Uterus (tissue), 2 donors: ENCODE measurements around the gene CHMP6.

Experiments used
- POLR2A ChIP-seq, 2 donors: fragments of 450-650 bp; IDR thresholded peaks; one replicate each; pipeline ENCODE4 v1.6.1; 2016; ENCODE audit warnings: antibody characterized with exemption in 2 of 2, mild to moderate bottlenecking in 1 of 2, moderate library complexity in 1 of 2
- TF ChIP-seq, protein P1 (sequence below), 4 experiments: fragments of 200-600 bp in 2 of 4; fragments of 450-650 bp in 2 of 4; sonication (generic) in 2 of 4; IDR thresholded peaks; one replicate each; pipeline ENCODE4 v1.5.1; 2016 to 2019; ENCODE audit warnings: antibody characterized with exemption in 4 of 4, mild to moderate bottlenecking in 2 of 4, moderate library complexity in 1 of 4

DNA sequence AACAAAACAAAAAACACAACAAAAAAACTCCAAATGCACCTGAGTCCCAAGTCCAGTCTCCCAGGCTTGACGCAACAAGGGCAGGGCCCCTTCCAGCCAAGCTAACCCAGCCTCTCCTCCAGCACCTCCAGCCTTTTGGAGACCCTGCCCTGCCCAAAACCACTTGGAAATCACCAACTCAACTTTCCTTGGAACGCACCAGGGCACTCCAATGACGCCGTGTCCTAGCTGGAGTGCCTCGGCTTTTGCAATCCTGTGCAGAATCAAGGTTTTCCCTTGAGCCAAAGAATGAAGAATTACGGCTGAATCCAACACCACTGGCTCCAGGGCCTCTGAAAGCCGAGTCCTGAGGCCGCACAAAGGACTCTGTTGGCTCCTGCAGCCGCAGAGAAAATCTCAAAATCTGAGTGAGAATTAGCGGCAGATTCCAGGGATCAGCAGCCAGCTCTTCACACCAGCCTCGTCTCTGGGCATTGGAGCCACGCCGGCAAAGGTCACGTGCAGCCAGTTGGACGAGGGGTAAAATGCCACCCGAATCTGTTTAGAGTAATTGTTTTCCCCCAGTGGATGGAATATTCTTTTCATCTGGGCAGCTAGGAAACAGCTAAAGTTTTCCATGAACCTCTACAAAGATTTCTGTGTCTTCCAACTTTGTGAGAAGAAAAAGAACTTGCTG lies 33.6 kb downstream of the CHMP6 start:
- TF ChIP-seq, protein P1, sequence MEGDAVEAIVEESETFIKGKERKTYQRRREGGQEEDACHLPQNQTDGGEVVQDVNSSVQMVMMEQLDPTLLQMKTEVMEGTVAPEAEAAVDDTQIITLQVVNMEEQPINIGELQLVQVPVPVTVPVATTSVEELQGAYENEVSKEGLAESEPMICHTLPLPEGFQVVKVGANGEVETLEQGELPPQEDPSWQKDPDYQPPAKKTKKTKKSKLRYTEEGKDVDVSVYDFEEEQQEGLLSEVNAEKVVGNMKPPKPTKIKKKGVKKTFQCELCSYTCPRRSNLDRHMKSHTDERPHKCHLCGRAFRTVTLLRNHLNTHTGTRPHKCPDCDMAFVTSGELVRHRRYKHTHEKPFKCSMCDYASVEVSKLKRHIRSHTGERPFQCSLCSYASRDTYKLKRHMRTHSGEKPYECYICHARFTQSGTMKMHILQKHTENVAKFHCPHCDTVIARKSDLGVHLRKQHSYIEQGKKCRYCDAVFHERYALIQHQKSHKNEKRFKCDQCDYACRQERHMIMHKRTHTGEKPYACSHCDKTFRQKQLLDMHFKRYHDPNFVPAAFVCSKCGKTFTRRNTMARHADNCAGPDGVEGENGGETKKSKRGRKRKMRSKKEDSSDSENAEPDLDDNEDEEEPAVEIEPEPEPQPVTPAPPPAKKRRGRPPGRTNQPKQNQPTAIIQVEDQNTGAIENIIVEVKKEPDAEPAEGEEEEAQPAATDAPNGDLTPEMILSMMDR (IDR thresholded peaks at IDR 0.05) = no peak
- TF ChIP-seq POLR2A (IDR thresholded peaks at IDR 0.05) = no peak
